Measurements from ENCODE around the gene TNS3.

TNS3 gene

GRCh38 chr7:47358944-47359588 is 222.8 kb downstream of the TNS3 start:
- no peak for DNase-seq (ENCODE audit: low spot score)
- TF ChIP-seq, protein P1, sequence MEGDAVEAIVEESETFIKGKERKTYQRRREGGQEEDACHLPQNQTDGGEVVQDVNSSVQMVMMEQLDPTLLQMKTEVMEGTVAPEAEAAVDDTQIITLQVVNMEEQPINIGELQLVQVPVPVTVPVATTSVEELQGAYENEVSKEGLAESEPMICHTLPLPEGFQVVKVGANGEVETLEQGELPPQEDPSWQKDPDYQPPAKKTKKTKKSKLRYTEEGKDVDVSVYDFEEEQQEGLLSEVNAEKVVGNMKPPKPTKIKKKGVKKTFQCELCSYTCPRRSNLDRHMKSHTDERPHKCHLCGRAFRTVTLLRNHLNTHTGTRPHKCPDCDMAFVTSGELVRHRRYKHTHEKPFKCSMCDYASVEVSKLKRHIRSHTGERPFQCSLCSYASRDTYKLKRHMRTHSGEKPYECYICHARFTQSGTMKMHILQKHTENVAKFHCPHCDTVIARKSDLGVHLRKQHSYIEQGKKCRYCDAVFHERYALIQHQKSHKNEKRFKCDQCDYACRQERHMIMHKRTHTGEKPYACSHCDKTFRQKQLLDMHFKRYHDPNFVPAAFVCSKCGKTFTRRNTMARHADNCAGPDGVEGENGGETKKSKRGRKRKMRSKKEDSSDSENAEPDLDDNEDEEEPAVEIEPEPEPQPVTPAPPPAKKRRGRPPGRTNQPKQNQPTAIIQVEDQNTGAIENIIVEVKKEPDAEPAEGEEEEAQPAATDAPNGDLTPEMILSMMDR (IDR thresholded peaks at IDR 0.05; ENCODE audit: extremely low read depth, insufficient read depth, missing control alignments), result no peak
- in situ Hi-C loops (cut with MboI; ENCODE audit: low pct_unique_long_range_greater_than_20kb, low sequenced_read_pairs, unreplicated experiment), result no loop called here

- TF ChIP-seq, protein P1 (IDR thresholded peaks at IDR 0.05; ENCODE audit: extremely low read depth, insufficient read depth, missing control alignments), result no peak
- DNase-seq (ENCODE audit: low spot score), result no peak
- in situ Hi-C loops (cut with MboI; ENCODE audit: low pct_unique_long_range_greater_than_20kb, low sequenced_read_pairs, unreplicated experiment), result no loop called here
Measured at GRCh38 chr7:47358357-47358756, 223.6 kb downstream of the TNS3 start.

DNA sequence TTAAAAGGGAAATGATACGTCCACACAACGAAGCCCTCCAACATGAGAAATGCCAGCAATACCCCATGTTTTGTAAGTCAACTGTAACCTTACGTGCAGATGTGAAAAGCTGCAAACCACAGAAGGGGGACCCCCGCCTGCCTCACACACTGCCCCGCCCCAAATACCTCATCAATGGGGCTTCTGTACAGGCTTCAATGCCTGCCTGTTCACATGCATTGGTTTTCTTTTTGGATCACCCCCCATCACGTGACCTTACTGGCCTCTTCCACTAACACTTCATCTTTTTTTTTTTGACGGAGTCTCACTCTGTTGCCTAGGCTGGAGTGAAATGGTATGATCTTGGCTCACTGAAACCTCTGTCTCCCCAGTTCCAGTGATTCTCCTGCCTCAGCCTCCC is 224.0 kb downstream of the TNS3 start:
- DNase-seq (ENCODE audit: low spot score), result peak; percentile 46
- TF ChIP-seq, protein P1 (IDR thresholded peaks at IDR 0.05; ENCODE audit: extremely low read depth, insufficient read depth, missing control alignments), result no peak
- in situ Hi-C loops (cut with MboI; ENCODE audit: low pct_unique_long_range_greater_than_20kb, low sequenced_read_pairs, unreplicated experiment), result no loop called here

GRCh38 chr7:47357361-47357760 is 224.6 kb downstream of the TNS3 start:
- TF ChIP-seq, protein P1 (IDR thresholded peaks at IDR 0.05; ENCODE audit: extremely low read depth, insufficient read depth, missing control alignments), result no peak
- DNase-seq (ENCODE audit: low spot score), result no peak
- in situ Hi-C loops (cut with MboI; ENCODE audit: low pct_unique_long_range_greater_than_20kb, low sequenced_read_pairs, unreplicated experiment), result no loop called here

- DNase-seq (ENCODE audit: low spot score), result no peak
- TF ChIP-seq, protein P1 (IDR thresholded peaks at IDR 0.05; ENCODE audit: extremely low read depth, insufficient read depth, missing control alignments), result no peak
- in situ Hi-C loops (cut with MboI; ENCODE audit: low pct_unique_long_range_greater_than_20kb, low sequenced_read_pairs, unreplicated experiment), result no loop called here
Measured at GRCh38 chr7:47356261-47356660, 225.7 kb downstream of the TNS3 start.

DNA sequence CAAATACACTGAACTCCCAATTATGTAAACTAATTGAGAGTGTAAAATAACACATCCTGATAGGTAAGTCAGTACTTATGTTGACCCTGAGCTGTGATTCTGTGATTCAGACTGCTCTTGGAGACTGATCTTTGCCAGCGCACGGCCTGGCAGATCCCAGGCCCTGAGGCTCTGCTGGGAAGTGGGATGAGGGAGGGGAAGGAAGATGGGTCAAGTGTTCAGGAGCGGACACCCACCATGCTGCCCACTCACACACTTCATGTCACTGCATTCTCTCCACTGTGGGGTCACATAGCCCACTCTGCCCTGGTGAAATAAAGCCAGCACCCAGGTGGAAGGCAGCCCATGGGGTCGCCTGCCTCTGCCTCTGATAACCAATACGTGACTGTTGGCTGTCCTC is 226.2 kb downstream of the TNS3 start:
- TF ChIP-seq, protein P1 (IDR thresholded peaks at IDR 0.05; ENCODE audit: extremely low read depth, insufficient read depth, missing control alignments), result no peak
- in situ Hi-C loops (cut with MboI; ENCODE audit: low pct_unique_long_range_greater_than_20kb, low sequenced_read_pairs, unreplicated experiment), result no loop called here
- no peak for DNase-seq (ENCODE audit: low spot score)
